Activated CD8-positive, alpha-beta T cell treated with anti-CD3 and anti-CD28 coated beads, Interleukin-2, amount 10 ng/mL, durations not matched to agents 7 days and 5 days (primary cell): ENCODE measurements around the gene GRK6. TPM values are rescaled to one million over a fixed set of nuclear protein-coding genes. Genes with fewer than 3 reads are reported as not detected.
A peak's percentile ranks its signal among the peaks of the same experiment; 100 is the strongest.

ENCODE experiments used
- ATAC-seq: fragments of 150-1000 bp; cut with Tn5 transposase; one replicate; pipeline ENCODE4 v1.10.0; 2021; ENCODE audit warnings: moderate library complexity
- CTCF ChIA-PET: fragments of 350-600 bp; sonication (Branson Sonifier 250); formaldehyde crosslinking; loops from one replicate; lab custom pipeline; 2021; ENCODE audit warnings: antibody characterized with exemption; lab: Charles Lee
- POLR2A ChIA-PET: fragments of 350-600 bp; sonication (Branson Sonifier 250); formaldehyde crosslinking; loops from one replicate; lab custom pipeline; 2021; ENCODE audit warnings: antibody characterized with exemption; lab: Charles Lee
- DNase-seq: peaks from one replicate; pipeline ENCODE4 v3.0.0-alpha.2; 2020
- H3K27ac Mint-ChIP-seq: one replicate; pipeline ENCODE4 v1.8.0; 2021; ENCODE audit warnings: mild to moderate bottlenecking, mixed read lengths
- H3K27me3 Mint-ChIP-seq: one replicate; pipeline ENCODE4 v1.8.0; 2021; ENCODE audit warnings: low read depth, mixed read lengths
- H3K36me3 Mint-ChIP-seq: one replicate; pipeline ENCODE4 v1.8.0; 2021; ENCODE audit warnings: low read depth, mixed read lengths
- H3K4me1 Mint-ChIP-seq: one replicate; pipeline ENCODE4 v1.8.0; 2021; ENCODE audit warnings: low read depth, mixed read lengths
- H3K4me3 Mint-ChIP-seq: one replicate; pipeline ENCODE4 v1.8.0; 2021; ENCODE audit warnings: mild to moderate bottlenecking, mixed read lengths
- H3K9me3 Mint-ChIP-seq: one replicate; pipeline ENCODE4 v1.8.0; 2022; ENCODE audit warnings: mixed read lengths; ENCODE audit not compliant: insufficient read depth
- total RNA-seq, 2 experiments: library from RNA; stranded (reverse); gene quantifications; one replicate each; pipeline ENCODE4 v1.2.3, GENCODE V29; 2021

The GRK6 gene
- total RNA-seq, 2 experiments from 2014 or later: 206 to 213 TPM

- DNase-seq: no peak
- no peak for ATAC-seq
- POLR2A ChIA-PET: interaction anchor here (0.8 to 19.4 kb wide), 10 partner anchors 7 to 135 kb away, joined by 3 to 245 read pairs (median 6); partner anchors contain the start of gene GRK6
- CTCF ChIA-PET: interaction anchor here (0.7 to 9.0 kb wide), 10 partner anchors 9 to 79 kb away, joined by 3 to 177 read pairs (median 6); no protein-coding TSS in a partner anchor
- no peaks in the 10 kb centered on the region for H3K9me3 Mint-ChIP-seq
- H3K36me3 Mint-ChIP-seq: peaks cover 6% of the 10 kb centered on the region
- peaks cover 6% of the 10 kb centered on the region for H3K27me3 Mint-ChIP-seq
- peak overlapping the region; percentile 52 for H3K27ac Mint-ChIP-seq
- H3K4me3 Mint-ChIP-seq: peak overlapping the region; percentile 70
- H3K4me1 Mint-ChIP-seq: peaks cover 43% of the 10 kb centered on the region
Measured at GRCh38 chr5:177447611-177448243, 21.3 kb downstream of the GRK6 start.

DNA sequence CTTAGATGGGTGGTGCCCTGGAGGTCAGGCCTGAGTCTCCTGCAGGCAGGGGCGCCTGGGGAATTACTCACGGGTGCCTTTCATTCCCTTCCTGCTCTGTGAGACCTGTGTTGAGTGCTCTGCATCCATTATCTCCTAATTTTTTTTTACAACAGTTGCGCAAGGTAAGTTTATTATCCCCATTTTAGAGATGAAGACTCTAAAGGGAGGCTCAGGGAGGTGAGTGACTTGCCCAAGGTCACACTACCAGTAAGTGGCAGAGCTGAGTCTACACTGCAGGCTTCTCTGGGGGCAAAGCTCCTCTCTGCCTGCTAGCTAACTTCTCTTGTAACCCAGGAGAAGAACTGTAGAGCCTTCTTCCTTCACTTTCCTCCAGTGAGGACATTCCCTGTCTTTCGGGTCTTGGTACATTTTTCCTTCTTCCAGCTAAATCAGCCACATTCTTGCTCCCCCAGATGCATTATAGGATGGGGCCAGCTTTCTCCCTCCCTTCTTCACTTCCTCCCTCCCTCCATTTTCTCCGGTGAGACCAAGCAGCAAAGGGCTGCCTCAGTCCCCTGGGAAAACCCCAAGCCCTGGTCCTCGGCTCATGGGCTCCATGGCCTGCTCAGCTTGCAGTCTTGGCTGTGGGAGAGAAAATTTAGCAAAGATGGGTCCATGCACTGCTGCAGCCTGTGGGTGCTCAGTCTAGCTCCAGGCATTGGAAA lies 21.9 kb downstream of the GRK6 start:
- peak overlapping the region; percentile 58 for H3K27ac Mint-ChIP-seq
- H3K27me3 Mint-ChIP-seq: peaks cover 9% of the 10 kb centered on the region
- POLR2A ChIA-PET: interaction anchor here (1.0 to 19.4 kb wide), 6 partner anchors 8 to 135 kb away, joined by 3 to 245 read pairs (median 6); partner anchors contain the start of gene GRK6
- CTCF ChIA-PET: interaction anchor here (1.1 to 9.0 kb wide), 9 partner anchors 9 to 79 kb away, joined by 3 to 177 read pairs (median 6); no protein-coding TSS in a partner anchor
- H3K4me3 Mint-ChIP-seq: peak overlapping the region; percentile 70
- no peaks in the 10 kb centered on the region for H3K9me3 Mint-ChIP-seq
- DNase-seq: no peak
- H3K36me3 Mint-ChIP-seq: peaks cover 2% of the 10 kb centered on the region
- ATAC-seq: no peak
- H3K4me1 Mint-ChIP-seq: peaks cover 48% of the 10 kb centered on the region

DNA sequence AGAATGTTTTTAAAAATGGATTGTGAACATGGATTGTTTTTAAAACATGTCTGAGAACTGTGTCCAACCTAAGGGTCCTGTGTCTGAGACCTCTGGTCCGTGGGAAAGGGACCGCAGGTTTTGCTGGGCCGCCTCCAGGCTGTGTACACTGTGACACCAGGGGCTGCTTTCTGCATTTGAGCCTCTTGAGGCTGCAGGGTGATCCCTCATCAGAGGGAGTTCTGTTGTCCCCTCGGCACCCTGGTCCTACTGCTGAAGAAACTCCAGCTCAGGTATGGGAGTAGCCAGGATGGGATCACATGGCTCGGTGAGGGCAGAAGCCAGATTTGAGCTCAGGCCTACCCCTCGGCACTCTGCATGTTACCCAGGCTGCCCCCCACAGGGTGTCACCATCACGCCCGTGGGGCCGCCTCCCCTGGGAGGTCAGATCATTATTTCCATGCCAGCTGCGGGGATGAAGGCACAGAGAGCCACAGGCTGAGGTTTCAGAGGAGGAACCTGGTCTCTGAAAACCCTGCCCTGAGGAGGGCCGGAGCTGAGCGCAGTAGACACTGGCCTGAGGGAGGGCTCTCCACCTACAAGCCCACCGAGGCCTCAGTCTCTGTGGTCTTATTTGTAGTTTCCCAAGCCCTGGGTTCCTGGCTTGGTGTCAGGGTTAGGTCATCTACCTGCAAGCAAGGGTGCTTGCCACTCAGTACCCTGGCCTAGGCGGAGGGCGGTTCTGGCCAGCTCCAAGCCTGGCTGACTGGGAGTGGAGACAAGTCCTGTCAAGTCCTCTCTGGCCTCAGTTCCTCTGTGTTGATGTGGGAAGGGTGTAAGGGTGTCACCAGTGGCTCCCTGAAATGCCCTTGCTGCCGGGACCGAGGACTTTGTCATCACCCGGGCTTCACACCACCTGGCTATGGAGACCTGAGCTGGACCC lies 22.9 kb downstream of the GRK6 start:
- POLR2A ChIA-PET: interaction anchor here (1.1 to 19.4 kb wide), 4 partner anchors 19 to 89 kb away, joined by 4 to 245 read pairs (median 16); partner anchors contain the start of gene GRK6
- Mint-ChIP-seq H3K4me1 (peaks cover 49% of the 10 kb centered on the region), H3K9me3 (no peaks in the 10 kb centered on the region)

DNA sequence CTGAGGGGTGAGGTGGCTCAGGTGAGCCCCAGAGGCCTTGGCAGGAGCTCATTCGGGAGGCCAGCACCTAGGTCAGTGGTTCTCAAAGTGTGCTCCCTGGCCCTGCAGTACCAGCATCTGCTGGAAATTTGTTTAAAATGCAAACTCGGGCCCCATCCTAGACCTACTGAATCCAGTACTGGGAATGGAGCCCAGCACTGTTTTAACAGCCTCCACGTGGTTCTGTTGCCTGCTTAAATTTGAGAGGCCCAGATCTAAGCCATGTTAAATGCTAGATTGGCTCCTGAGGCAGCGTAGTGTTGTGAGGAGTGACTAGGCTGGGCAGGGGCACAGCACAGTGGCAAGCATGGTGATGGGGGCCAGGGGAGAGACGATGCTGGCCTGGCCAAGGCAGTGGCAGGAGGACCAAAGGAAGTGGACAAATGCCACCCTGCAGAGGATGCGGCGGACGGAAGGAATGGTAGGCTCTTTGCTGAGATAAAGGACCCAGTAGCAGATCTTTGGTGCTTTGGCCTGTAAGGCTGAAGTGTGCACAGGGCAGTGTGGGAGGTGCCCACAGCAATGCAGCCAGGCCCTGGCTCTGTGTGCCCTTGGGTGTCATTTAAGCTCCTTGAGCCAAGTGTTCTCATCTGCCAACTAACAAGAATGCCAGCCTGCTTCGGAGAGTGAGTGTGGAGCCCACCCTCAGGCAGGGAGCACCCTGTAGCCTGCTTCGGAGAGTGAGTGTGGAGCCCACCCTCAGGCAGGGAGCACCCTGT lies 24.4 kb downstream of the GRK6 start:
- peaks cover 34% of the 10 kb centered on the region for H3K4me1 Mint-ChIP-seq
- no peak overlapping the region for H3K27ac Mint-ChIP-seq

More for the DNA sequence above, 22.9 kb downstream of the GRK6 start:
- H3K36me3 Mint-ChIP-seq: peaks cover 2% of the 10 kb centered on the region
- no peak for DNase-seq
- no peak overlapping the region for H3K4me3 Mint-ChIP-seq
- ATAC-seq: no peak
- H3K27me3 Mint-ChIP-seq: peaks cover 9% of the 10 kb centered on the region
- CTCF ChIA-PET: interaction anchor here (1.4 to 9.0 kb wide), 5 partner anchors 8 to 59 kb away, joined by 4 to 177 read pairs (median 6); no protein-coding TSS in a partner anchor
- no peak overlapping the region for H3K27ac Mint-ChIP-seq

DNA sequence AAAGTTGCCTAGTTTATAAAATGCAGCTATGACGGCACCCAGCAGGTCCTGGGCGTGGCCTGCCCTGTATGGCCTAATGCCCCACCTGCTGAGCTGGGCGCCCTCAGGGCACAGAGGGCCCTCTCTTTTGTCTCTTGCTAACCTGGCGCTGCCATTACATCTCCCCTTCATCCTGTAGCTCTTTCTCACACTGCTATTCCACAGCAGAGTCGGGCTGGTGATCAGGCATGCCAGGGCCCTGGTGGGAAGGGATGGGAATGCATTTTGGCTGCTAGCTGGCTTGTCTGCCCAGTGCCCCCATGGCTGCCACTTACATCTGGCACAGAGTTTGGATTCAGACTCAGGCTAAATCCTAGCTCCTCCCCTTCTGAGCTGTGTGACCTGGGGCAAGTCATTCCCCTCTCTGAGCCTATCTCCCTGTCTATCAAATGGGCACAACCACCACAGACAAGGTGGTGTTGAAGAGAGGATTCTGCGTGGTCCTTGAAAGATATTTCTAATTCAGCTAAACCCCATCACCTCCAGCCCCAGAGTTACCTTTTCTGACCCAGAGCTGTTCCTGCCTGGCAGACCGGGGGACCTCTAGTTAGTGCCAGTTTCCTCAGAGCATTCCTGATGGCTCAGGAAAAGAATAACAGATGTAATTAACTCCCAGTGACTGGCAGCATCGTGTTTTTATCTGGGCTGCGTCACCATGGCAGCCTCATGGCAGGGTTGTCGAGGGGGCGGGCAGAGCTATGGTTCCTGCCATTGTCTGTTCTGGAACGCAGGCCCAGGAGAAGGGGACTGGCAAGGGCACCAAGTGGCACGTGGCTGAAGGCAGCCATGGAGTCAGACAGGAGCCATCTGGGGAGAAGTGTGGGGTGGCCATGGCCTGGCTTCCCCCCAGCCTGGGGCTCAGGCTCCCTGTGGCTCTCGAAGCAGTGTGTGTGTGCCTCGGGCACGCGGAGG lies 26.5 kb downstream of the GRK6 start:
- H3K4me3 Mint-ChIP-seq: peak overlapping the region; percentile 78
- peaks cover 38% of the 10 kb centered on the region for H3K4me1 Mint-ChIP-seq
- H3K9me3 Mint-ChIP-seq: no peaks in the 10 kb centered on the region
- CTCF ChIA-PET: interaction anchor here (0.6 to 8.6 kb wide), 18 partner anchors 8 to 144 kb away, joined by 3 to 337 read pairs (median 5); partner anchors contain the start of genes DDX41, GRK6, PFN3 and PRR7
- no peak for ATAC-seq
- H3K36me3 Mint-ChIP-seq: peaks cover 9% of the 10 kb centered on the region
- POLR2A ChIA-PET: interaction anchor here (1.1 to 19.4 kb wide), 5 partner anchors 19 to 63 kb away, joined by 3 to 245 read pairs (median 21); partner anchors contain the start of gene GRK6
- H3K27me3 Mint-ChIP-seq: peaks cover 9% of the 10 kb centered on the region
- no peak overlapping the region for H3K27ac Mint-ChIP-seq
- no peak for DNase-seq

More for the DNA sequence above, 24.4 kb downstream of the GRK6 start:
- no peaks in the 10 kb centered on the region for H3K9me3 Mint-ChIP-seq
- no peak for ATAC-seq
- CTCF ChIA-PET: interaction anchor here (1.1 to 9.0 kb wide), 5 partner anchors 22 to 60 kb away, joined by 5 to 337 read pairs (median 175); partner anchors contain the start of genes GRK6 and PFN3
- peaks cover 2% of the 10 kb centered on the region for H3K36me3 Mint-ChIP-seq
- no peak for DNase-seq
- POLR2A ChIA-PET: interaction anchor here (0.8 to 19.4 kb wide), 2 partner anchors 14 to 21 kb away, joined by 3 to 245 read pairs; partner anchors contain the start of gene GRK6
- peaks cover 9% of the 10 kb centered on the region for H3K27me3 Mint-ChIP-seq
- no peak overlapping the region for H3K4me3 Mint-ChIP-seq

DNA sequence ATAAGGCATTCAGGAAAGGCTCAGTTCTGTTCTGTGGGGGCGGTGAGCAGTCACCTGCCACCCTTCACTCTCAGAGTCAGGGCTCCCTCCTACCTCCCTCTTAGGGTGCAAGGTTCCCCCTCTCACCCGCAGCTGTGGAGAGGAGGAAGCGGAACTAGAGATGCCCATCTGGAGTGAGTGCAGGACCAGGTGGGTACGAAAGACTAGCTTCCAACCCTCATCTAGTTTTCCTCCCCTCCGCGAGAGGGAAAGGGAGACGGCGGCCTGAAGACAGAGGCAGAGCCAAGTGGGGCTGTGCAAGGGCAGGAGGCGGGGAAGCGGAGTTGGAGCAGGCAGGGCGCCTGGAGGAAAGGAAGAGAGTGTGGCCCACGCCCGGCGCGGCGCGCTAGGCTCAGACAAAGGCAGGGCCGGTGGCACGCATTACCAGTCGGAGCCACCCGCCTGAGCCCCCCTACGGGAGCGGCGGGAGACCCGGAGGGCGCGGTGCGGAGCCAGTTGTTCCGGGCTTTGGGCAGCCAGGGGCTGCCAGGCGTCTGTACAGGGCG lies 27.4 kb downstream of the GRK6 start:
- peaks cover 30% of the 10 kb centered on the region for H3K4me1 Mint-ChIP-seq
- ChIA-PET CTCF (interaction anchor here (1.1 to 8.6 kb wide), 19 partner anchors 9 to 145 kb away, joined by 3 to 337 read pairs (median 16); partner anchors contain the start of genes DDX41, GRK6, PDLIM7 and PFN3), POLR2A (interaction anchor here (1.1 to 19.4 kb wide), 5 partner anchors 8 to 64 kb away, joined by 3 to 245 read pairs (median 21); partner anchors contain the start of genes GRK6 and PRR7)
- H3K4me3 Mint-ChIP-seq: peak overlapping the region; percentile 78
- peaks cover 7% of the 10 kb centered on the region for H3K36me3 Mint-ChIP-seq
- DNase-seq (no peak), ATAC-seq (no peak)
- H3K27ac Mint-ChIP-seq: peak overlapping the region; percentile 77
- no peaks in the 10 kb centered on the region for H3K9me3 Mint-ChIP-seq
- H3K27me3 Mint-ChIP-seq: peaks cover 3% of the 10 kb centered on the region

GRCh38 chr5:177454397-177455035 lies 28.0 kb downstream of the GRK6 start:
- peak overlapping the region; percentile 75 for H3K27ac Mint-ChIP-seq
- CTCF ChIA-PET: interaction anchor here (0.6 to 8.6 kb wide), 35 partner anchors 9 to 917 kb away, joined by 3 to 337 read pairs (median 8); partner anchors contain the start of genes DDX41, F12, GRK6 and LMAN2
- peaks cover 7% of the 10 kb centered on the region for H3K36me3 Mint-ChIP-seq
- DNase-seq (peak; percentile 94), ATAC-seq (peak; percentile 50)
- H3K4me3 Mint-ChIP-seq: peak overlapping the region; percentile 78
- POLR2A ChIA-PET: interaction anchor here (1.0 to 19.4 kb wide), 11 partner anchors 9 to 145 kb away, joined by 3 to 245 read pairs (median 5); partner anchors contain the start of genes GRK6 and PRR7
- H3K27me3 Mint-ChIP-seq: peaks cover 3% of the 10 kb centered on the region
- H3K9me3 Mint-ChIP-seq: no peaks in the 10 kb centered on the region
- peaks cover 30% of the 10 kb centered on the region for H3K4me1 Mint-ChIP-seq

GRCh38 chr5:177455036-177455660 lies 28.7 kb downstream of the GRK6 start:
- H3K27ac Mint-ChIP-seq: peak overlapping the region; percentile 75
- H3K4me3 Mint-ChIP-seq: peak overlapping the region; percentile 76
- CTCF ChIA-PET: interaction anchor here (0.6 to 8.6 kb wide), 38 partner anchors 9 to 918 kb away, joined by 3 to 337 read pairs (median 8); partner anchors contain the start of genes F12, GRK6, LMAN2 and PDLIM7
- no peaks in the 10 kb centered on the region for H3K9me3 Mint-ChIP-seq
- POLR2A ChIA-PET: interaction anchor here (0.6 to 19.4 kb wide), 12 partner anchors 8 to 146 kb away, joined by 3 to 245 read pairs (median 4); partner anchors contain the start of genes GRK6 and PRR7
- DNase-seq: peak; percentile 94
- peaks cover 3% of the 10 kb centered on the region for H3K27me3 Mint-ChIP-seq
- H3K36me3 Mint-ChIP-seq: peaks cover 7% of the 10 kb centered on the region
- H3K4me1 Mint-ChIP-seq: peaks cover 32% of the 10 kb centered on the region
- ATAC-seq: peak; percentile 72
